ENCODE measurements around the gene MUC4. TPM values are rescaled to one million over a fixed set of nuclear protein-coding genes. Genes with fewer than 3 reads are reported as not detected.
A peak's percentile ranks its signal among the peaks of the same experiment; 100 is the strongest.

The MUC4 gene
- total and polyA plus RNA-seq, 9 of the 15 experiments (the other 6 are each of a cell fraction or from before 2014, with no cell fraction given) = under 0.01 to 0.21 (median 0.10) TPM; not detected in 4

- H3K4me3 ChIP-seq = no peak overlapping the region
- no peaks in the 10 kb centered on the region for H3K36me3 ChIP-seq (ENCODE audit: control insufficient read depth, insufficient read depth, low read length)
- H4K20me1 ChIP-seq (replicated peaks; ENCODE audit: control insufficient read depth, insufficient read depth, low read length) = no peaks in the 10 kb centered on the region
- H3K79me2 ChIP-seq (ENCODE audit: control insufficient read depth, insufficient read depth, low read length) = no peaks in the 10 kb centered on the region
- FAIRE-seq (no peak), DNase-seq (ENCODE audit: extremely low read depth in 1 of 4, low spot score in 3 of 4) (no peak), ATAC-seq (no peak)
- no TSS peak for BruUV-seq (replicated peaks)
- H3K27ac ChIP-seq (ENCODE audit: extremely low read depth, low read depth, low read length) = no peak overlapping the region
- H3K4me2 ChIP-seq (ENCODE audit: insufficient read depth, low read length) = no peak overlapping the region
- peaks cover 6 to 21% of the 10 kb centered on the region in 2 experiments; a peak in 2 of 5 replicates for H3K27me3 ChIP-seq (ENCODE audit: control insufficient read depth in 2 of 2, insufficient read depth in 2 of 2, low read length in 2 of 2)
- intact Hi-C loops (cut with micrococcal nuclease) (no loop called here), in situ Hi-C loops (cut with MboI) (no loop called here)
- H3K9ac ChIP-seq (ENCODE audit: insufficient read depth in 1 of 2, low read depth in 2 of 2, low read length in 2 of 2) = peak overlapping the region in 1 of 2 experiments; percentile 47; a peak in 1 of 4 replicates
- no peaks in the 10 kb centered on the region for H3K9me1 ChIP-seq (ENCODE audit: control insufficient read depth, insufficient read depth, low read length)
- no peak overlapping the region; the same call in 1 of the 2 replicates for H2AFZ ChIP-seq (ENCODE audit: low read depth, low read length)
- 41% methylated on average over 16 of the region's 22 CpGs for WGBS (ENCODE audit: insufficient coverage, low coverage, missing lambda C conversion rate)
- ChIA-PET POLR2A (interaction anchor here (0.5 to 1.7 kb wide), 8 partner anchors 9 to 37 kb away, joined by 3 to 8 read pairs (median 3); no protein-coding TSS in a partner anchor), CTCF (ENCODE audit: low intra/inter-chr PET ratio) (interaction anchor here (0.6 kb wide), 1 partner anchor 49 kb away, joined by 4 read pairs; no protein-coding TSS in a partner anchor)
- H3K4me1 ChIP-seq (replicated peaks in 1 of 2; ENCODE audit: control insufficient read depth in 2 of 2, insufficient read depth in 2 of 2, low read length in 2 of 2) = peaks cover 15 to 49% of the 10 kb centered on the region in 2 experiments
- 0 out of 2 replicates have a peak, but pooled peaks have one; percentile 35 for TF ChIP-seq ZNF395 (CRISPR knock-in tag; IDR thresholded peaks at IDR 0.05)
- no peak for TF ChIP-seq RBBP5 (IDR thresholded peaks at IDR 0.05; ENCODE audit: borderline replicate concordance, insufficient read depth, low read length, poor library complexity, severe bottlenecking)
- no peak for TF ChIP-seq FOXA3 (CRISPR knock-in tag; conservative IDR thresholded peaks at IDR 0.05 in 1 of 2, IDR thresholded peaks at IDR 0.05 in 1 of 2)
- no peaks in the 10 kb centered on the region for H3K9me3 ChIP-seq (replicated peaks; ENCODE audit: control insufficient read depth, insufficient read depth, low read depth, low read length)
These were observed 1.8 kb downstream of the MUC4 start for GRCh38 chr3:195809796-195810454.

Measured in K562 (cell line).